ENCODE data around the gene CFI.
A peak's percentile ranks its signal among the peaks of the same experiment; 100 is the strongest.

Gene CFI

DNA sequence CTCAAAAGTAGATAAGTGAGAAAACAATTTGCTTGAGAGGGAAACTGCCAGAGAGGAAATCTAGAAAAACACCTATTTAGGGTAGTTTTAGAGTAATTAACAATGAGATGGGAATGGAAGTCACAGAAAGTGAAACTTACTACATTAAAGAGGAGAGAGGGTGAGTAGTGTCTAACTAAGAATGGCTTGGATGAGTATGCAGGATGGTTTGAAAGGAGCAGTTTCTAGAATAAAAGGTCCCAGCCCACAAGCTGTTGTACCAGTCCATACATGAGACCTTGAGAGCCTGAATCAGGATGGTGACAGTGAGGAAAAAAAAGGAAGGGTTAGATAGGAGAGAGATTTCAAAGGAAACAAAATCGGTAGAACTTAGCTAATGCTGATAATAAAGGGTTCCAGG is 15.1 kb upstream of the CFI start:
- WGBS, 2 donors (ENCODE audit: extremely low coverage in 2 of 2, insufficient read length in 2 of 2, insufficient replicate concordance in 1 of 2), result no CpG with 5 or more reads among the region's 1 CpG
- Histone ChIP-seq H3K9me3 (replicated peaks in 1 of 2; ENCODE audit: control insufficient read depth in 2 of 2, insufficient read depth in 1 of 2, low read depth in 1 of 2, low read length in 2 of 2) (no peaks in the 10 kb centered on the region), H3K4me1 (ENCODE audit: control insufficient read depth in 2 of 2, insufficient read depth in 1 of 2, low read depth in 1 of 2, low read length in 2 of 2) (peaks cover 5% of the 10 kb centered on the region in 2 donors), H2AK5ac (ENCODE audit: low read depth, low read length) (no peak overlapping the region), H2BK5ac (ENCODE audit: low read length) (no peak overlapping the region), H3K4ac (ENCODE audit: low read length) (no peak overlapping the region), H2BK12ac (ENCODE audit: low read length) (no peak overlapping the region), H4K91ac (ENCODE audit: low read depth, low read length, poor library complexity) (no peak overlapping the region), H2BK120ac (ENCODE audit: low read depth, low read length) (no peak overlapping the region), H3K9ac (ENCODE audit: low read depth, low read length, poor library complexity) (no peak overlapping the region), H3K79me1 (ENCODE audit: low read depth, low read length) (peaks cover 6% of the 10 kb centered on the region), H3K27ac (replicated peaks; ENCODE audit: low read length) (no peak overlapping the region), H3K18ac (ENCODE audit: low read length) (no peak overlapping the region), H4K8ac (ENCODE audit: low read depth, low read length) (no peak overlapping the region), H2BK15ac (ENCODE audit: low read length) (no peak overlapping the region), H3K4me3 (ENCODE audit: low read length in 2 of 2) (peak overlapping the region in 1 of 2 donors; percentile 96), H3K4me2 (ENCODE audit: insufficient read depth, low read length, poor library complexity, severe bottlenecking) (no peak overlapping the region), H3K14ac (ENCODE audit: low read length) (no peak overlapping the region), H2AFZ (ENCODE audit: low read length) (no peak overlapping the region), H3K27me3 (ENCODE audit: control insufficient read depth in 3 of 3, insufficient read depth in 3 of 3, low read depth in 1 of 3, low read length in 3 of 3) (no peaks in the 10 kb centered on the region), H3K36me3 (replicated peaks in 1 of 2; ENCODE audit: control insufficient read depth in 2 of 2, insufficient read depth in 2 of 2, low read length in 2 of 2) (peaks cover 10 to 50% of the 10 kb centered on the region in 2 donors), H3K23ac (ENCODE audit: low read depth, low read length, poor library complexity) (no peak overlapping the region)
- no peak for DNase-seq (ENCODE audit: low spot score)

- WGBS, 2 donors (ENCODE audit: extremely low coverage in 2 of 2, insufficient read length in 2 of 2, insufficient replicate concordance in 1 of 2), result no CpG with 5 or more reads among the region's 19 CpGs
- DNase-seq (ENCODE audit: low spot score), result no peak
These were observed 14.3 kb upstream of the CFI start for GRCh38 chr4:109816082-109816442.

DNA sequence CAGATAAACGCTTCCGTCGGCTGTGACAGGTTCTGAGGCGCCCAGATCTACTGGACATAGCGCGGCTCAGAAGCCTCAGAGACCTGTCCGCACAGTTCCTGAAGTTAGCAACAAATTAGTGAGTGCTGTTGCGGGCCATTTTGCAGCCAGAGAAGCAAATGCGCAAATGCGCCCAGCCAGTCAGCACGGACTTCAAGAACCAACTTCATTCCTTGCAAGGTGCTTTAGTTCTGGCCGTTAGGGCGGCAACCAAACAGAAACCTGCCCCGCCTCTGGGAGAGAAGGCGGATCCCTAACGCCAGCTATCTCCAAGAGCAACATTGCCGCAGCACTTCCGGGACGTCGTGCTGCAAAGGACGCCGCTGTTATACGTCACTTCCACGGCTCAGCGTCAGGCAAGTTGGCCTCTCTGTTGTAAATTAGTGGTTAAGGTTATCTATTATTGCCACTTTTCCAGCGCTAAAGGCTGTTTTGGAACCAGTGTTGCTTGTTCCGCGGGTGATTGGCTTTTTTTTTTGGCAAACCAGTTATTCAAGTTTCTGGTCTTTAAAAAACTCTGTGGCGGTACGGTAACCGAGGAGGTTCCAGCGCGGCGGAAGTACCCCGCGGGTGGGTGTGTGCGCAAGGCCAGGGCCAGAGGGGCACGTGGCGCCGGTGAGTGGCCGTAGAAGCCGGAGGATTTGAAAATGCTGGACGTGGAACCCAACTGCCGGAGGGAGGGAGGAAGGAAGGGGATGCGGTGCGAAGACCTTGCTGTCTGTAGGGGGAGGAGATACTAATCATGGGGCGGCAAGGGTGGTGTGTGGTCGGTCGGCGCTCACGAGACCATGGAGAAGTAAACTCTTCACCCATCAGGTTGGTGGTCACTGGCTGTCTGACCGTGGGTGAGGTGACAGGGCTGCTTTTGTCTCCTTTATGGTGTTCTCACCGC is 13.6 kb upstream of the CFI start, which contains the start of gene GAR1:
Gene GAR1 (plus strand): TSS at position 612 of the 931 bp plus-strand sequence. CDS start 403 bp downstream, outside the sequence.
- H3K79me1 ChIP-seq (ENCODE audit: low read depth, low read length), result peaks cover 6% of the 10 kb centered on the region
- no peaks in the 10 kb centered on the region for H3K9me3 ChIP-seq (replicated peaks in 1 of 2; ENCODE audit: control insufficient read depth in 2 of 2, insufficient read depth in 1 of 2, low read depth in 1 of 2, low read length in 2 of 2)
- peak within 1 kb of the TSS; percentile 87 for H3K9ac ChIP-seq (ENCODE audit: low read depth, low read length, poor library complexity)
- H3K27me3 ChIP-seq (ENCODE audit: control insufficient read depth in 3 of 3, insufficient read depth in 3 of 3, low read depth in 1 of 3, low read length in 3 of 3), result no peaks in the 10 kb centered on the region
- no peak within 1 kb of the TSS for H3K14ac ChIP-seq (ENCODE audit: low read length)
- H2BK15ac ChIP-seq (ENCODE audit: low read length), result no peak within 1 kb of the TSS
- H3K4ac ChIP-seq (ENCODE audit: low read length), result no peak within 1 kb of the TSS
- peak within 1 kb of the TSS; percentile 99 for H3K4me2 ChIP-seq (ENCODE audit: insufficient read depth, low read length, poor library complexity, severe bottlenecking)
- no peak within 1 kb of the TSS for H2BK12ac ChIP-seq (ENCODE audit: low read length)
- DNase-seq (ENCODE audit: low spot score), result peak; percentile 82
- H2AK5ac ChIP-seq (ENCODE audit: low read depth, low read length), result no peak within 1 kb of the TSS
- H3K4me3 ChIP-seq (ENCODE audit: low read length in 2 of 2), result peak within 1 kb of the TSS; percentile 92 to 96
- H2BK5ac ChIP-seq (ENCODE audit: low read length), result peak within 1 kb of the TSS; percentile 17
- no peak within 1 kb of the TSS for H2BK120ac ChIP-seq (ENCODE audit: low read depth, low read length)
- H4K91ac ChIP-seq (ENCODE audit: low read depth, low read length, poor library complexity), result no peak within 1 kb of the TSS
- H3K18ac ChIP-seq (ENCODE audit: low read length), result peak within 1 kb of the TSS; percentile 68
- WGBS, 2 donors (ENCODE audit: extremely low coverage in 2 of 2, insufficient read length in 2 of 2, insufficient replicate concordance in 1 of 2), result no CpG with 5 or more reads among the region's 53 CpGs
- H3K27ac ChIP-seq (replicated peaks; ENCODE audit: low read length), result peak within 1 kb of the TSS; percentile 67
- peak within 1 kb of the TSS; percentile 52 for H3K23ac ChIP-seq (ENCODE audit: low read depth, low read length, poor library complexity)
- no peak within 1 kb of the TSS for H4K8ac ChIP-seq (ENCODE audit: low read depth, low read length)
- peaks cover 5 to 9% of the 10 kb centered on the region in 2 donors for H3K4me1 ChIP-seq (ENCODE audit: control insufficient read depth in 2 of 2, insufficient read depth in 1 of 2, low read depth in 1 of 2, low read length in 2 of 2)
- H2AFZ ChIP-seq (ENCODE audit: low read length), result peak within 1 kb of the TSS; percentile 90
- peaks cover 5 to 36% of the 10 kb centered on the region in 2 donors for H3K36me3 ChIP-seq (replicated peaks in 1 of 2; ENCODE audit: control insufficient read depth in 2 of 2, insufficient read depth in 2 of 2, low read length in 2 of 2)

More at GRCh38 chr4:109816082-109816442, 14.3 kb upstream of the CFI start:
- H2BK120ac ChIP-seq (ENCODE audit: low read depth, low read length), result no peak overlapping the region
- no peak overlapping the region for H3K18ac ChIP-seq (ENCODE audit: low read length)
- H3K9ac ChIP-seq (ENCODE audit: low read depth, low read length, poor library complexity), result peak overlapping the region; percentile 87
- H2BK15ac ChIP-seq (ENCODE audit: low read length), result no peak overlapping the region
- H3K4ac ChIP-seq (ENCODE audit: low read length), result no peak overlapping the region
- peak overlapping the region; percentile 92 to 96 for H3K4me3 ChIP-seq (ENCODE audit: low read length in 2 of 2)
- peaks cover 9 to 43% of the 10 kb centered on the region in 2 donors for H3K36me3 ChIP-seq (replicated peaks in 1 of 2; ENCODE audit: control insufficient read depth in 2 of 2, insufficient read depth in 2 of 2, low read length in 2 of 2)
- no peaks in the 10 kb centered on the region for H3K9me3 ChIP-seq (replicated peaks in 1 of 2; ENCODE audit: control insufficient read depth in 2 of 2, insufficient read depth in 1 of 2, low read depth in 1 of 2, low read length in 2 of 2)
- no peak overlapping the region for H2BK12ac ChIP-seq (ENCODE audit: low read length)
- H3K4me2 ChIP-seq (ENCODE audit: insufficient read depth, low read length, poor library complexity, severe bottlenecking), result peak overlapping the region; percentile 60
- no peak overlapping the region for H4K8ac ChIP-seq (ENCODE audit: low read depth, low read length)
- peak overlapping the region; percentile 90 for H2AFZ ChIP-seq (ENCODE audit: low read length)
- H2AK5ac ChIP-seq (ENCODE audit: low read depth, low read length), result no peak overlapping the region
- no peak overlapping the region for H4K91ac ChIP-seq (ENCODE audit: low read depth, low read length, poor library complexity)
- peak overlapping the region; percentile 52 for H3K23ac ChIP-seq (ENCODE audit: low read depth, low read length, poor library complexity)
- no peak overlapping the region for H3K27ac ChIP-seq (replicated peaks; ENCODE audit: low read length)
- peak overlapping the region; percentile 17 for H2BK5ac ChIP-seq (ENCODE audit: low read length)
- no peak overlapping the region for H3K14ac ChIP-seq (ENCODE audit: low read length)
- peaks cover 6% of the 10 kb centered on the region for H3K79me1 ChIP-seq (ENCODE audit: low read depth, low read length)
- no peaks in the 10 kb centered on the region for H3K27me3 ChIP-seq (ENCODE audit: control insufficient read depth in 3 of 3, insufficient read depth in 3 of 3, low read depth in 1 of 3, low read length in 3 of 3)
- peaks cover 5% of the 10 kb centered on the region in 2 donors for H3K4me1 ChIP-seq (ENCODE audit: control insufficient read depth in 2 of 2, insufficient read depth in 1 of 2, low read depth in 1 of 2, low read length in 2 of 2)

DNA sequence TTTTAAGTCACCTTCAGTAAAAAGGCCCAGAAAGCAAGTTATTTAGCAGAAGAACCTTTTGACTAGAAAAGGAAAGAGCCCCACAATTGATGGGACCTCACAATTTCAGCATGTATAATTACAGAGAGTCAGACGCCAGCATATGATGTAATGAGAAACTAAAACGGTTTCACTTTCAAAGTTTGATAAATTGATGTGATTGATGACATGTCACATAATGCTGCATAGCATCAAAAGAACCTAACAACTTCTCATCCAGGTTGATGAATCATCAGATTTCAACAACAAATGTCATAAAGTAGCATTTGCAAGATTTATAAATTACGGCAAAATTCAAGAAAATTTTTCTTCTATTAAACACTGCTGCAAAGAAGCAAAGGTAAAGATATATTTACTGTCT is 9.9 kb upstream of the CFI start:
- DNase-seq (ENCODE audit: low spot score), result no peak
- WGBS, 2 donors (ENCODE audit: extremely low coverage in 2 of 2, insufficient read length in 2 of 2, insufficient replicate concordance in 1 of 2), result no CpG with 5 or more reads among the region's 3 CpGs

More for the DNA sequence above, 9.9 kb upstream of the CFI start:
- H3K18ac ChIP-seq (ENCODE audit: low read length), result no peak overlapping the region
- no peak overlapping the region for H2BK12ac ChIP-seq (ENCODE audit: low read length)
- H3K9ac ChIP-seq (ENCODE audit: low read depth, low read length, poor library complexity), result no peak overlapping the region
- H2BK120ac ChIP-seq (ENCODE audit: low read depth, low read length), result no peak overlapping the region
- H2AFZ ChIP-seq (ENCODE audit: low read length), result no peak overlapping the region
- no peak overlapping the region for H2BK15ac ChIP-seq (ENCODE audit: low read length)
- H2BK5ac ChIP-seq (ENCODE audit: low read length), result no peak overlapping the region
- H3K4me2 ChIP-seq (ENCODE audit: insufficient read depth, low read length, poor library complexity, severe bottlenecking), result no peak overlapping the region
- H3K23ac ChIP-seq (ENCODE audit: low read depth, low read length, poor library complexity), result no peak overlapping the region
- peaks cover 4% of the 10 kb centered on the region for H3K79me1 ChIP-seq (ENCODE audit: low read depth, low read length)
- H2AK5ac ChIP-seq (ENCODE audit: low read depth, low read length), result no peak overlapping the region
- H3K9me3 ChIP-seq (replicated peaks in 1 of 2; ENCODE audit: control insufficient read depth in 2 of 2, insufficient read depth in 1 of 2, low read depth in 1 of 2, low read length in 2 of 2), result peaks cover 0 to 2% of the 10 kb centered on the region in 2 donors
- no peaks in the 10 kb centered on the region for H3K27me3 ChIP-seq (ENCODE audit: control insufficient read depth in 3 of 3, insufficient read depth in 3 of 3, low read depth in 1 of 3, low read length in 3 of 3)
- H3K27ac ChIP-seq (replicated peaks; ENCODE audit: low read length), result no peak overlapping the region
- H4K8ac ChIP-seq (ENCODE audit: low read depth, low read length), result no peak overlapping the region
- H3K4me1 ChIP-seq (ENCODE audit: control insufficient read depth in 2 of 2, insufficient read depth in 1 of 2, low read depth in 1 of 2, low read length in 2 of 2), result peaks cover 1 to 7% of the 10 kb centered on the region in 2 donors
- no peak overlapping the region for H3K14ac ChIP-seq (ENCODE audit: low read length)
- H4K91ac ChIP-seq (ENCODE audit: low read depth, low read length, poor library complexity), result no peak overlapping the region
- H3K4me3 ChIP-seq (ENCODE audit: low read length in 2 of 2), result no peak overlapping the region
- H3K36me3 ChIP-seq (replicated peaks in 1 of 2; ENCODE audit: control insufficient read depth in 2 of 2, insufficient read depth in 2 of 2, low read length in 2 of 2), result no peaks in the 10 kb centered on the region
- H3K4ac ChIP-seq (ENCODE audit: low read length), result no peak overlapping the region

Data from neuronal stem cell (in vitro differentiated cells).